ENCODE results near the gene CDK6. TPM values are rescaled to one million over a fixed set of nuclear protein-coding genes. Genes with fewer than 3 reads are reported as not detected.

The CDK6 gene
- total RNA-seq, 1 experiment from 2014 or later, result 34.8 TPM

GRCh38 chr7:92730808-92731207, 105.6 kb downstream of the CDK6 start:
- in situ Hi-C loops (cut with HindIII; ENCODE audit: low pct_unique_long_range_greater_than_20kb, low sequenced_read_pairs), result no loop called here
- DNase-seq (ENCODE audit: low read depth), result no peak

GRCh38 chr7:92729751-92730150, 106.6 kb downstream of the CDK6 start:
- no peak for DNase-seq (ENCODE audit: low read depth)
- in situ Hi-C loops (cut with HindIII; ENCODE audit: low pct_unique_long_range_greater_than_20kb, low sequenced_read_pairs), result no loop called here

- in situ Hi-C loops (cut with HindIII; ENCODE audit: low pct_unique_long_range_greater_than_20kb, low sequenced_read_pairs), result no loop called here
- no peak for DNase-seq (ENCODE audit: low read depth)
Observed at GRCh38 chr7:92729172-92729571, 107.2 kb downstream of the CDK6 start.

GRCh38 chr7:92727755-92728154, 108.6 kb downstream of the CDK6 start:
- in situ Hi-C loops (cut with HindIII; ENCODE audit: low pct_unique_long_range_greater_than_20kb, low sequenced_read_pairs), result no loop called here
- DNase-seq (ENCODE audit: low read depth), result no peak

GRCh38 chr7:92725161-92725925, 111.0 kb downstream of the CDK6 start:
- in situ Hi-C loops (cut with HindIII; ENCODE audit: low pct_unique_long_range_greater_than_20kb, low sequenced_read_pairs), result no loop called here
- no peak for DNase-seq (ENCODE audit: low read depth)

- in situ Hi-C loops (cut with HindIII; ENCODE audit: low pct_unique_long_range_greater_than_20kb, low sequenced_read_pairs), result no loop called here
- no peak for DNase-seq (ENCODE audit: low read depth)
Observed at GRCh38 chr7:92723943-92724342, 112.4 kb downstream of the CDK6 start.

GRCh38 chr7:92723205-92723604, 113.2 kb downstream of the CDK6 start:
- in situ Hi-C loops (cut with HindIII; ENCODE audit: low pct_unique_long_range_greater_than_20kb, low sequenced_read_pairs), result no loop called here
- no peak for DNase-seq (ENCODE audit: low read depth)

GRCh38 chr7:92722541-92722940, 113.8 kb downstream of the CDK6 start:
- DNase-seq (ENCODE audit: low read depth), result no peak
- in situ Hi-C loops (cut with HindIII; ENCODE audit: low pct_unique_long_range_greater_than_20kb, low sequenced_read_pairs), result no loop called here

- in situ Hi-C loops (cut with HindIII; ENCODE audit: low pct_unique_long_range_greater_than_20kb, low sequenced_read_pairs), result no loop called here
- no peak for DNase-seq (ENCODE audit: low read depth)
Observed at GRCh38 chr7:92720604-92721350, 115.6 kb downstream of the CDK6 start.

GRCh38 chr7:92717993-92718716, 118.2 kb downstream of the CDK6 start:
- DNase-seq (ENCODE audit: low read depth), result peak; percentile 74

GRCh38 chr7:92717623-92717992, 118.8 kb downstream of the CDK6 start:
- DNase-seq (ENCODE audit: low read depth), result no peak
- in situ Hi-C loops (cut with HindIII; ENCODE audit: low pct_unique_long_range_greater_than_20kb, low sequenced_read_pairs), result no loop called here

More at GRCh38 chr7:92717993-92718716, 118.2 kb downstream of the CDK6 start:
- in situ Hi-C loops (cut with HindIII; ENCODE audit: low pct_unique_long_range_greater_than_20kb, low sequenced_read_pairs), result no loop called here

- in situ Hi-C loops (cut with HindIII; ENCODE audit: low pct_unique_long_range_greater_than_20kb, low sequenced_read_pairs), result no loop called here
- DNase-seq (ENCODE audit: low read depth), result no peak
Observed at GRCh38 chr7:92716825-92717580, 119.4 kb downstream of the CDK6 start.

GRCh38 chr7:92715963-92716362, 120.4 kb downstream of the CDK6 start:
- in situ Hi-C loops (cut with HindIII; ENCODE audit: low pct_unique_long_range_greater_than_20kb, low sequenced_read_pairs), result no loop called here
- no peak for DNase-seq (ENCODE audit: low read depth)

GRCh38 chr7:92714767-92715166, 121.6 kb downstream of the CDK6 start:
- in situ Hi-C loops (cut with HindIII; ENCODE audit: low pct_unique_long_range_greater_than_20kb, low sequenced_read_pairs), result no loop called here

GRCh38 chr7:92714280-92714679, 122.1 kb downstream of the CDK6 start:
- DNase-seq (ENCODE audit: low read depth), result no peak
- in situ Hi-C loops (cut with HindIII; ENCODE audit: low pct_unique_long_range_greater_than_20kb, low sequenced_read_pairs), result no loop called here

More at GRCh38 chr7:92714767-92715166, 121.6 kb downstream of the CDK6 start:
- DNase-seq (ENCODE audit: low read depth), result no peak

GRCh38 chr7:92709912-92710311, 126.5 kb downstream of the CDK6 start:
- no peak for DNase-seq (ENCODE audit: low read depth)
- in situ Hi-C loops (cut with HindIII; ENCODE audit: low pct_unique_long_range_greater_than_20kb, low sequenced_read_pairs), result no loop called here

- DNase-seq (ENCODE audit: low read depth), result no peak
- in situ Hi-C loops (cut with HindIII; ENCODE audit: low pct_unique_long_range_greater_than_20kb, low sequenced_read_pairs), result no loop called here
Observed at GRCh38 chr7:92709150-92709549, 127.2 kb downstream of the CDK6 start.

Measured in Caki2 (cell line).